Activated CD4-positive, CD25-positive, alpha-beta regulatory T cell treated with anti-CD3 and anti-CD28 coated beads, Interleukin-2, amount 50 U/mL, for 72 hours (primary cell): Measurements from ENCODE around the gene HOXD10.

ENCODE experiments used
- DNase-seq: peaks from one replicate; pipeline ENCODE4 v3.0.0; 2021

The HOXD10 gene

GRCh38 chr2:176082824-176083751 is 33.5 kb upstream of the HOXD10 start:
- DNase-seq = no peak

GRCh38 chr2:176083796-176084261 is 32.7 kb upstream of the HOXD10 start, which contains the start of gene EVX2:
TSS of gene EVX2 (minus strand) at chr2:176083962. CDS start at chr2:176083776, 186 bp downstream.
- DNase-seq = no peak

- no peak for DNase-seq
These were observed 31.9 kb upstream of the HOXD10 start for GRCh38 chr2:176084611-176085119.

GRCh38 chr2:176085120-176085788 is 31.3 kb upstream of the HOXD10 start:
- no peak for DNase-seq

- no peak for DNase-seq
These were observed 30.5 kb upstream of the HOXD10 start for GRCh38 chr2:176085861-176086771.

GRCh38 chr2:176087330-176088047 is 29.1 kb upstream of the HOXD10 start:
- no peak for DNase-seq

- no peak for DNase-seq
These were observed 28.3 kb upstream of the HOXD10 start for GRCh38 chr2:176088048-176088936.

- DNase-seq = no peak
These were observed 27.4 kb upstream of the HOXD10 start for GRCh38 chr2:176088937-176089842.

- DNase-seq = no peak
These were observed 26.7 kb upstream of the HOXD10 start for GRCh38 chr2:176089843-176090395.

- no peak for DNase-seq
These were observed 25.7 kb upstream of the HOXD10 start for GRCh38 chr2:176090862-176091261.

GRCh38 chr2:176091329-176092258 is 25.0 kb upstream of the HOXD10 start:
- DNase-seq = no peak

- DNase-seq = no peak
These were observed 24.1 kb upstream of the HOXD10 start, which contains the start of gene HOXD13 for GRCh38 chr2:176092270-176093144. TSS of gene HOXD13 (plus strand) at chr2:176092721. CDS start at chr2:176092891, 170 bp downstream.

- DNase-seq = no peak
These were observed 23.3 kb upstream of the HOXD10 start for GRCh38 chr2:176093145-176093897.

- no peak for DNase-seq
These were observed 22.7 kb upstream of the HOXD10 start for GRCh38 chr2:176093898-176094249.

GRCh38 chr2:176094349-176094748 is 22.2 kb upstream of the HOXD10 start:
- no peak for DNase-seq

GRCh38 chr2:176095421-176095820 is 21.2 kb upstream of the HOXD10 start:
- DNase-seq = no peak
